K562 (cell line): ENCODE data around the gene ABHD4. TPM values are rescaled to one million over a fixed set of nuclear protein-coding genes. Genes with fewer than 3 reads are reported as not detected.

Experiments used
- ATAC-seq: fragments of 200-7000 bp; cut with Tn5 transposase; 3 replicates; pipeline ENCODE4 v1.9.1; 2020; ENCODE audit warnings: moderate library complexity
- BruUV-seq: library from RNA; stranded (reverse); fragments of 400-500 nt; replicated peaks from 2 replicates; lab custom pipeline; 2021; lab: Mats Ljungman, UMichigan
- CTCF ChIA-PET: fragments of 300-600 bp; formaldehyde crosslinking; extraction: SDS; loops from one replicate; lab custom pipeline; 2021; ENCODE audit warnings: low intra/inter-chr PET ratio; lab: Yijun Ruan, JAX
- POLR2A ChIA-PET: fragments of 300-600, 350-650 bp; sonication (Branson Sonifier 250); formaldehyde crosslinking; extraction: SDS; loops from one replicate; lab custom pipeline; 2021; ENCODE audit warnings: antibody characterized with exemption, inconsistent platforms; lab: Yijun Ruan, JAX
- DNase-seq, 4 experiments: peaks; one replicate each; pipeline versions ENCODE4 v3.0.0 to v3.0.0-alpha.2; 2011 to 2018; ENCODE audit warnings: low spot score in 3 of 4, mixed read lengths in 3 of 4; ENCODE audit errors: extremely low read depth in 1 of 4
- FAIRE-seq: peaks from 2 replicates; lab custom pipeline; 2011; peaks lifted over from hg19 to GRCh38; lab: Jason Lieb, UNC
- H2AFZ ChIP-seq: 2 replicates; pipeline ENCODE4 v1.6.0; 2011; ENCODE audit warnings: low read depth, low read length, control low read depth, inconsistent platforms
- H3K27ac ChIP-seq: fragments of 200-600 bp; 3 replicates; pipeline ENCODE4 v1.8.0; 2011; ENCODE audit warnings: low read depth, mild to moderate bottlenecking, control low read depth, inconsistent platforms, low read length, moderate library complexity, mixed read lengths; ENCODE audit errors: extremely low read depth
- H3K27me3 ChIP-seq, 2 experiments: fragments of 300-600 bp in 1 of 2; 2 replicates in 1 of 2; 3 replicates in 1 of 2; pipeline versions ENCODE4 v1.6.0 to v1.8.0; 2011; ENCODE audit warnings: inconsistent platforms in 2 of 2, low read length in 2 of 2, mild to moderate bottlenecking in 1 of 2, mixed read lengths in 1 of 2, moderate library complexity in 1 of 2; ENCODE audit not compliant: control insufficient read depth in 2 of 2, insufficient read depth in 2 of 2
- H3K36me3 ChIP-seq: fragments of 300-600 bp; 3 replicates; pipeline ENCODE4 v1.8.0; 2011; ENCODE audit warnings: mild to moderate bottlenecking, low read length, inconsistent platforms; ENCODE audit not compliant: control insufficient read depth, insufficient read depth
- H3K4me1 ChIP-seq, 2 experiments: fragments of 200-600 bp in 1 of 2; replicated peaks in 1 of 2; 2 replicates in 1 of 2; 3 replicates in 1 of 2; pipeline versions ENCODE4 v1.5.1 to v1.8.0; 2011; ENCODE audit warnings: inconsistent platforms in 2 of 2, low read length in 2 of 2, mild to moderate bottlenecking in 1 of 2, mixed read lengths in 1 of 2, moderate library complexity in 1 of 2; ENCODE audit not compliant: control insufficient read depth in 2 of 2, insufficient read depth in 2 of 2
- H3K4me2 ChIP-seq: 2 replicates; pipeline ENCODE4 v1.6.1; 2011; ENCODE audit warnings: low read length, control low read depth, inconsistent platforms, mixed read lengths; ENCODE audit not compliant: insufficient read depth
- H3K4me3 ChIP-seq: fragments of 200-600 bp; sonication (generic), shearing (Covaris generic); 2 replicates; pipeline ENCODE4 v1.5.1; 2016; ENCODE audit warnings: control low read depth, inconsistent platforms
- H3K79me2 ChIP-seq: fragments of 200-600 bp; 3 replicates; pipeline ENCODE4 v1.8.0; 2011; ENCODE audit warnings: low read length, inconsistent platforms; ENCODE audit not compliant: control insufficient read depth, insufficient read depth
- H3K9ac ChIP-seq, 2 experiments: 2 replicates each; pipeline versions ENCODE4 v1.6.0 to v1.6.1; 2011; ENCODE audit warnings: low read depth in 2 of 2, low read length in 2 of 2, control low read depth in 1 of 2, inconsistent platforms in 1 of 2, mild to moderate bottlenecking in 1 of 2, mixed read lengths in 1 of 2; ENCODE audit not compliant: insufficient read depth in 1 of 2
- H3K9me1 ChIP-seq: one replicate; pipeline ENCODE4 v1.6.0; 2011; ENCODE audit warnings: inconsistent platforms, mild to moderate bottlenecking, low read length, moderate library complexity; ENCODE audit not compliant: control insufficient read depth, insufficient read depth
- H3K9me3 ChIP-seq: replicated peaks from 2 replicates; pipeline ENCODE4 v1.5.1; 2011; ENCODE audit warnings: low read depth, low read length, inconsistent platforms; ENCODE audit not compliant: control insufficient read depth, insufficient read depth
- H4K20me1 ChIP-seq: replicated peaks from 2 replicates; pipeline ENCODE4 v1.6.1; 2011; ENCODE audit warnings: low read length, inconsistent platforms, mixed read lengths; ENCODE audit not compliant: control insufficient read depth, insufficient read depth
- NCOA2 ChIP-seq, 2 experiments: fragments of 450-650 bp; IDR thresholded peaks; 2 replicates each; pipeline ENCODE4 v1.6.1; 2018; ENCODE audit warnings: mild to moderate bottlenecking in 2 of 2, moderate library complexity in 1 of 2; ENCODE audit not compliant: partially characterized antibody in 2 of 2
- RFX1 ChIP-seq: fragments of 450-650 bp; IDR thresholded peaks from 2 replicates; pipeline ENCODE4 v1.6.1; 2016; ENCODE audit warnings: mild to moderate bottlenecking, moderate library complexity
- SIRT6 ChIP-seq: IDR thresholded peaks from one replicate; pipeline ENCODE4 v1.6.1; 2012; ENCODE audit warnings: low read depth, mild to moderate bottlenecking, control low read depth, inconsistent platforms, low read length, moderate library complexity
- ZC3H8 ChIP-seq: fragments of 450-650 bp; IDR thresholded peaks from 2 replicates; pipeline ENCODE4 v1.6.1; 2017
- ZNF197 ChIP-seq: fragments of 200-800 bp; sonication (Bioruptor generic); IDR thresholded peaks from 2 replicates; pipeline ENCODE4 v1.6.1; 2016; ENCODE audit warnings: low read depth, missing genetic modification characterization, missing compliant biosample characterization
- ZNF384 ChIP-seq: IDR thresholded peaks from 2 replicates; pipeline ENCODE4 v1.6.1; 2012; ENCODE audit warnings: low read depth, low read length, improper control_type of control experiment
- ZNF583 ChIP-seq: fragments of 250-450 bp; sonication (Bioruptor Pico); IDR thresholded peaks from 2 replicates; pipeline ENCODE4 v1.4.0; 2020
- in situ Hi-C: fragments of 300-500 bp; cut with MboI; formaldehyde crosslinking; loops from 4 replicates; pipeline ENCODE4 v1.15.0; 2018; ENCODE audit warnings: inconsistent platforms, mixed read lengths
- intact Hi-C: fragments of 100-400 bp; cut with micrococcal nuclease; formaldehyde crosslinking; loops from 2 replicates; pipeline ENCODE4 v1.14.2; 2022
- polyA plus RNA-seq, 8 experiments: library from polyadenylated mRNA; depleted of rRNA in 4 of 8; stranded (reverse) in 5 of 8; unstranded in 3 of 8; fragments of >200 nt; fragmentation: Nextera tagmentation in 2 of 8; fragmentation: Illumina TruSeq in 1 of 8; extraction: Ambion mirVana in 2 of 8; extraction: Trizol in 1 of 8; gene quantifications; 2 replicates each; pipeline versions ENCODE4 v1.2.1 to v1.2.3, GENCODE V29; 2011 to 2014; ENCODE audit warnings: inconsistent platforms in 1 of 8, missing spikeins in 1 of 8
- total RNA-seq, 7 experiments: library from RNA; depleted of rRNA in 6 of 7; stranded (reverse); fragments of >200 nt in 6 of 7; fragmentation: Illumina TruSeq in 2 of 7; extraction: Trizol in 2 of 7; gene quantifications; 2 replicates each; pipeline versions ENCODE4 v1.2.1 to v1.2.3, GENCODE V29; 2011 to 2021; ENCODE audit warnings: low replicate concordance in 1 of 7
- TF ChIP-seq, protein P1 (sequence below), 2 experiments: fragments of 450-650 bp in 1 of 2; IDR thresholded peaks; 2 replicates each; pipeline ENCODE4 v1.6.1; 2011 to 2017; ENCODE audit warnings: low read depth in 2 of 2, antibody characterized with exemption in 1 of 2, borderline replicate concordance in 1 of 2, low read length in 1 of 2, mild to moderate bottlenecking in 1 of 2, mixed read lengths in 1 of 2; ENCODE audit not compliant: control insufficient read depth in 1 of 2
- TF ChIP-seq, protein P2 (sequence below): fragments of 250-450 bp; sonication (Bioruptor Pico); IDR thresholded peaks from 2 replicates; pipeline ENCODE4 v1.4.0; 2020
- TF ChIP-seq, protein P3 (sequence below): fragments of 250-450 bp; sonication (Bioruptor Pico); IDR thresholded peaks from 2 replicates; pipeline ENCODE4 v1.4.0; 2020; ENCODE audit warnings: mild to moderate bottlenecking, moderate library complexity, borderline replicate concordance
- TF ChIP-seq, protein P4 (sequence below), 3 experiments: fragments of 200-800 bp in 1 of 3; fragments of 250-450 bp in 1 of 3; fragments of 450-650 bp in 1 of 3; sonication (Bioruptor Pico) in 1 of 3; sonication (Bioruptor generic) in 1 of 3; formaldehyde crosslinking in 1 of 3; IDR thresholded peaks; 2 replicates each; pipeline versions ENCODE4 v1.6.1 to v1.8.0; 2016 to 2022; ENCODE audit warnings: mild to moderate bottlenecking in 2 of 3, missing genetic modification characterization in 2 of 3, missing compliant biosample characterization in 1 of 3, moderate library complexity in 1 of 3

The ABHD4 gene
- total and polyA plus RNA-seq, 9 of the 15 experiments (the other 6 are each of a cell fraction or from before 2014, with no cell fraction given), result 3.6 to 12.0 (median 7.2) TPM

DNA sequence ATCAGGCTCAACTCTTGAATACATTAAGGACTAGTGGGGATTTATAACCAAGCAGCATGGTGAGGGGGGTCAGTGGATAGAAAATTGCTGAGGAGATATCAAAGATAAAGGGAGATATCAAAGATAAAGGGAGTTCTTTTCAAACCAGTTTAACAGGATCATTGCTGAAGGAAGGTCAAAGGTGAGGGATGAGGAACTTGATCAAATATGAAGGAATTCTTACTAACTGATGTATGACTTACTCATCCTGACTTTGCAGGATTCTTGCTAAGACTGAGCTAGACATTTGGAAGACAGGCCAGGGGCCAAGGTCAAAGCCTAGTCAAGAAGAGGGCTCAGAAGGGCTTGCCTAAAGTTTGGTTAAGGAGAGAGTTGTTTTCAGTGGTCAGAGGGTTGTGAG lies 4.8 kb downstream of the ABHD4 start:
- Histone ChIP-seq H3K27ac (no peak overlapping the region), H2AFZ (no peak overlapping the region), H3K36me3 (peaks cover 46% of the 10 kb centered on the region; the same call in 2 of the 3 replicates), H3K4me2 (no peak overlapping the region), H3K79me2 (peaks cover 14% of the 10 kb centered on the region), H3K9ac (no peak overlapping the region), H3K9me3 (no peaks in the 10 kb centered on the region), H3K4me1 (peaks cover 8 to 14% of the 10 kb centered on the region in 2 experiments; a peak in 3 of 5 replicates), H3K9me1 (peaks cover 2% of the 10 kb centered on the region), H3K4me3 (no peak overlapping the region), H4K20me1 (no peaks in the 10 kb centered on the region), H3K27me3 (no peaks in the 10 kb centered on the region)
- no peak for ATAC-seq
- no peak for DNase-seq
- ChIA-PET POLR2A (interaction anchor here (1.1 to 2.0 kb wide), 2 partner anchors 10 to 13 kb away, joined by 3 to 8 read pairs; partner anchors contain the start of gene DAD1), CTCF (no interaction called here)
- in situ Hi-C loops (no loop called here), intact Hi-C loops (no loop called here)
- no TSS peak for BruUV-seq
- no peak for FAIRE-seq
- TF ChIP-seq SIRT6, result no peak
- no peak for TF ChIP-seq NCOA2 (IDR thresholded peaks at IDR 0.05; ENCODE audit: partially characterized antibody in 2 of 2)
- TF ChIP-seq RFX1, result no peak
- TF ChIP-seq, protein P1, sequence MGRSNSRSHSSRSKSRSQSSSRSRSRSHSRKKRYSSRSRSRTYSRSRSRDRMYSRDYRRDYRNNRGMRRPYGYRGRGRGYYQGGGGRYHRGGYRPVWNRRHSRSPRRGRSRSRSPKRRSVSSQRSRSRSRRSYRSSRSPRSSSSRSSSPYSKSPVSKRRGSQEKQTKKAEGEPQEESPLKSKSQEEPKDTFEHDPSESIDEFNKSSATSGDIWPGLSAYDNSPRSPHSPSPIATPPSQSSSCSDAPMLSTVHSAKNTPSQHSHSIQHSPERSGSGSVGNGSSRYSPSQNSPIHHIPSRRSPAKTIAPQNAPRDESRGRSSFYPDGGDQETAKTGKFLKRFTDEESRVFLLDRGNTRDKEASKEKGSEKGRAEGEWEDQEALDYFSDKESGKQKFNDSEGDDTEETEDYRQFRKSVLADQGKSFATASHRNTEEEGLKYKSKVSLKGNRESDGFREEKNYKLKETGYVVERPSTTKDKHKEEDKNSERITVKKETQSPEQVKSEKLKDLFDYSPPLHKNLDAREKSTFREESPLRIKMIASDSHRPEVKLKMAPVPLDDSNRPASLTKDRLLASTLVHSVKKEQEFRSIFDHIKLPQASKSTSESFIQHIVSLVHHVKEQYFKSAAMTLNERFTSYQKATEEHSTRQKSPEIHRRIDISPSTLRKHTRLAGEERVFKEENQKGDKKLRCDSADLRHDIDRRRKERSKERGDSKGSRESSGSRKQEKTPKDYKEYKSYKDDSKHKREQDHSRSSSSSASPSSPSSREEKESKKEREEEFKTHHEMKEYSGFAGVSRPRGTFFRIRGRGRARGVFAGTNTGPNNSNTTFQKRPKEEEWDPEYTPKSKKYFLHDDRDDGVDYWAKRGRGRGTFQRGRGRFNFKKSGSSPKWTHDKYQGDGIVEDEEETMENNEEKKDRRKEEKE (IDR thresholded peaks at IDR 0.05; ENCODE audit: borderline replicate concordance in 1 of 2, control insufficient read depth in 1 of 2, low read depth in 2 of 2, low read length in 1 of 2), result no peak
- TF ChIP-seq, protein P2, sequence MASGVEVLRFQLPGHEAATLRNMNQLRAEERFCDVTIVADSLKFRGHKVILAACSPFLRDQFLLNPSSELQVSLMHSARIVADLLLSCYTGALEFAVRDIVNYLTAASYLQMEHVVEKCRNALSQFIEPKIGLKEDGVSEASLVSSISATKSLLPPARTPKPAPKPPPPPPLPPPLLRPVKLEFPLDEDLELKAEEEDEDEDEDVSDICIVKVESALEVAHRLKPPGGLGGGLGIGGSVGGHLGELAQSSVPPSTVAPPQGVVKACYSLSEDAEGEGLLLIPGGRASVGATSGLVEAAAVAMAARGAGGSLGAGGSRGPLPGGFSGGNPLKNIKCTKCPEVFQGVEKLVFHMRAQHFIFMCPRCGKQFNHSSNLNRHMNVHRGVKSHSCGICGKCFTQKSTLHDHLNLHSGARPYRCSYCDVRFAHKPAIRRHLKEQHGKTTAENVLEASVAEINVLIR (CRISPR knock-in tag), result no peak
- TF ChIP-seq ZNF384, result no peak
- no peak for TF ChIP-seq ZC3H8
- no peak for TF ChIP-seq ZNF583
- TF ChIP-seq, protein P3, sequence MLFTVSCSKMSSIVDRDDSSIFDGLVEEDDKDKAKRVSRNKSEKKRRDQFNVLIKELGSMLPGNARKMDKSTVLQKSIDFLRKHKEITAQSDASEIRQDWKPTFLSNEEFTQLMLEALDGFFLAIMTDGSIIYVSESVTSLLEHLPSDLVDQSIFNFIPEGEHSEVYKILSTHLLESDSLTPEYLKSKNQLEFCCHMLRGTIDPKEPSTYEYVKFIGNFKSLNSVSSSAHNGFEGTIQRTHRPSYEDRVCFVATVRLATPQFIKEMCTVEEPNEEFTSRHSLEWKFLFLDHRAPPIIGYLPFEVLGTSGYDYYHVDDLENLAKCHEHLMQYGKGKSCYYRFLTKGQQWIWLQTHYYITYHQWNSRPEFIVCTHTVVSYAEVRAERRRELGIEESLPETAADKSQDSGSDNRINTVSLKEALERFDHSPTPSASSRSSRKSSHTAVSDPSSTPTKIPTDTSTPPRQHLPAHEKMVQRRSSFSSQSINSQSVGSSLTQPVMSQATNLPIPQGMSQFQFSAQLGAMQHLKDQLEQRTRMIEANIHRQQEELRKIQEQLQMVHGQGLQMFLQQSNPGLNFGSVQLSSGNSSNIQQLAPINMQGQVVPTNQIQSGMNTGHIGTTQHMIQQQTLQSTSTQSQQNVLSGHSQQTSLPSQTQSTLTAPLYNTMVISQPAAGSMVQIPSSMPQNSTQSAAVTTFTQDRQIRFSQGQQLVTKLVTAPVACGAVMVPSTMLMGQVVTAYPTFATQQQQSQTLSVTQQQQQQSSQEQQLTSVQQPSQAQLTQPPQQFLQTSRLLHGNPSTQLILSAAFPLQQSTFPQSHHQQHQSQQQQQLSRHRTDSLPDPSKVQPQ (CRISPR knock-in tag), result no peak
- TF ChIP-seq, protein P4, sequence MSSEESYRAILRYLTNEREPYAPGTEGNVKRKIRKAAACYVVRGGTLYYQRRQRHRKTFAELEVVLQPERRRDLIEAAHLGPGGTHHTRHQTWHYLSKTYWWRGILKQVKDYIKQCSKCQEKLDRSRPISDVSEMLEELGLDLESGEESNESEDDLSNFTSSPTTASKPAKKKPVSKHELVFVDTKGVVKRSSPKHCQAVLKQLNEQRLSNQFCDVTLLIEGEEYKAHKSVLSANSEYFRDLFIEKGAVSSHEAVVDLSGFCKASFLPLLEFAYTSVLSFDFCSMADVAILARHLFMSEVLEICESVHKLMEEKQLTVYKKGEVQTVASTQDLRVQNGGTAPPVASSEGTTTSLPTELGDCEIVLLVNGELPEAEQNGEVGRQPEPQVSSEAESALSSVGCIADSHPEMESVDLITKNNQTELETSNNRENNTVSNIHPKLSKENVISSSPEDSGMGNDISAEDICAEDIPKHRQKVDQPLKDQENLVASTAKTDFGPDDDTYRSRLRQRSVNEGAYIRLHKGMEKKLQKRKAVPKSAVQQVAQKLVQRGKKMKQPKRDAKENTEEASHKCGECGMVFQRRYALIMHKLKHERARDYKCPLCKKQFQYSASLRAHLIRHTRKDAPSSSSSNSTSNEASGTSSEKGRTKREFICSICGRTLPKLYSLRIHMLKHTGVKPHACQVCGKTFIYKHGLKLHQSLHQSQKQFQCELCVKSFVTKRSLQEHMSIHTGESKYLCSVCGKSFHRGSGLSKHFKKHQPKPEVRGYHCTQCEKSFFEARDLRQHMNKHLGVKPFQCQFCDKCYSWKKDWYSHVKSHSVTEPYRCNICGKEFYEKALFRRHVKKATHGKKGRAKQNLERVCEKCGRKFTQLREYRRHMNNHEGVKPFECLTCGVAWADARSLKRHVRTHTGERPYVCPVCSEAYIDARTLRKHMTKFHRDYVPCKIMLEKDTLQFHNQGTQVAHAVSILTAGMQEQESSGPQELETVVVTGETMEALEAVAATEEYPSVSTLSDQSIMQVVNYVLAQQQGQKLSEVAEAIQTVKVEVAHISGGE (CRISPR knock-in tag; IDR thresholded peaks at IDR 0.05), result no peak
- TF ChIP-seq ZNF197 (CRISPR knock-in tag), result no peak
